Measurements from ENCODE around the gene PRR36. TPM values are rescaled to one million over a fixed set of nuclear protein-coding genes. Genes with fewer than 3 reads are reported as not detected.
A peak's percentile ranks its signal among the peaks of the same experiment; 100 is the strongest.

Gene PRR36
- polyA plus RNA-seq, 5 donors, result 6.5 to 16.9 (median 11.2) TPM

GRCh38 chr19:7914099-7914498 lies 39.9 kb upstream of the PRR36 start:
- DNase-seq, result no peak

- DNase-seq, result no peak
These were observed 39.5 kb upstream of the PRR36 start for GRCh38 chr19:7913652-7914051.

GRCh38 chr19:7912697-7913564 lies 38.7 kb upstream of the PRR36 start:
- no peak for DNase-seq

GRCh38 chr19:7912144-7912696 lies 38.0 kb upstream of the PRR36 start:
- DNase-seq, result no peak

GRCh38 chr19:7911508-7912143 lies 37.4 kb upstream of the PRR36 start:
- DNase-seq, result no peak

GRCh38 chr19:7910321-7911161 lies 36.4 kb upstream of the PRR36 start:
- DNase-seq, result no peak

GRCh38 chr19:7909471-7910067 lies 35.4 kb upstream of the PRR36 start:
- DNase-seq, result no peak

GRCh38 chr19:7908742-7909461 lies 34.7 kb upstream of the PRR36 start:
- no peak for DNase-seq

GRCh38 chr19:7908078-7908699 lies 34.0 kb upstream of the PRR36 start:
- DNase-seq, result no peak

- DNase-seq, result no peak
These were observed 33.4 kb upstream of the PRR36 start for GRCh38 chr19:7907544-7907943.

GRCh38 chr19:7907122-7907521 lies 32.9 kb upstream of the PRR36 start:
- no peak for DNase-seq

- DNase-seq, result no peak
These were observed 31.7 kb upstream of the PRR36 start for GRCh38 chr19:7905859-7906258.

- no peak for DNase-seq
These were observed 31.1 kb upstream of the PRR36 start for GRCh38 chr19:7905268-7905667.

- no peak for DNase-seq
These were observed 30.2 kb upstream of the PRR36 start for GRCh38 chr19:7904074-7905020.

- peak; percentile 100 for DNase-seq
These were observed 29.3 kb upstream of the PRR36 start, which contains the start of gene MAP2K7 for GRCh38 chr19:7903244-7904073. MAP2K7 (plus strand) TSS chr19:7903877; CDS start chr19:7903945, 68 bp downstream.

- DNase-seq, result no peak
These were observed 28.6 kb upstream of the PRR36 start for GRCh38 chr19:7902796-7903243.

GRCh38 chr19:7901337-7901736 lies 27.1 kb upstream of the PRR36 start:
- no peak for DNase-seq

- no peak for DNase-seq
These were observed 26.7 kb upstream of the PRR36 start for GRCh38 chr19:7900931-7901330.

Data from right lung (tissue), 5 donors.